Measurements from ENCODE around the gene USP17L25.
"Not testable (repeated sequence)": the region's sequence is repeated elsewhere in the genome, so short reads cannot be mapped to it uniquely, and the experiment has no call there.

USP17L25 gene, protein sequence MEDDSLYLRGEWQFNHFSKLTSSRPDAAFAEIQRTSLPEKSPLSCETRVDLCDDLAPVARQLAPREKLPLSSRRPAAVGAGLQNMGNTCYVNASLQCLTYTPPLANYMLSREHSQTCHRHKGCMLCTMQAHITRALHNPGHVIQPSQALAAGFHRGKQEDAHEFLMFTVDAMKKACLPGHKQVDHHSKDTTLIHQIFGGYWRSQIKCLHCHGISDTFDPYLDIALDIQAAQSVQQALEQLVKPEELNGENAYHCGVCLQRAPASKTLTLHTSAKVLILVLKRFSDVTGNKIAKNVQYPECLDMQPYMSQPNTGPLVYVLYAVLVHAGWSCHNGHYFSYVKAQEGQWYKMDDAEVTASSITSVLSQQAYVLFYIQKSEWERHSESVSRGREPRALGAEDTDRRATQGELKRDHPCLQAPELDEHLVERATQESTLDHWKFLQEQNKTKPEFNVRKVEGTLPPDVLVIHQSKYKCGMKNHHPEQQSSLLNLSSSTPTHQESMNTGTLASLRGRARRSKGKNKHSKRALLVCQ

DNA sequence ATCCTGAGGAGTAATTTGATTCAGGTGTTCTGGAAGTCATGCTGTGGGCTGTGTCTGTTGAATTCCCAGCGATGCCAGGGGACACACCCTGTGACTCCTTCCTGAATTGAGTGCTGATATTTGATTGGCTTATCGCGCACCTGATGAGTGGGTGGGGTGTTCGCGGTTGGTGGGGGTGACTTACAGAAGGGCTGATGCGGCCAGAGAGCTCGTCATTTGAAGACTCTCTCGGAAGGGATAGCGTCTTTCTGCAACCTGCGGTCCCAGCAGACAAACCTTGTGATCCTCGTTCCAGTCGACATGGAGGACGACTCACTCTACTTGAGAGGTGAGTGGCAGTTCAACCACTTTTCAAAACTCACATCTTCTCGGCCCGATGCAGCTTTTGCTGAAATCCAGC lies at the start of gene USP17L25:
Gene USP17L25, plus strand, starts transcription at position 301 of the 400 bp plus-strand sequence. Its CDS starts 0 bp downstream, at position 301.
- not testable (repeated sequence) for H3K4me3 ChIP-seq (ENCODE audit: low read length)

DNA sequence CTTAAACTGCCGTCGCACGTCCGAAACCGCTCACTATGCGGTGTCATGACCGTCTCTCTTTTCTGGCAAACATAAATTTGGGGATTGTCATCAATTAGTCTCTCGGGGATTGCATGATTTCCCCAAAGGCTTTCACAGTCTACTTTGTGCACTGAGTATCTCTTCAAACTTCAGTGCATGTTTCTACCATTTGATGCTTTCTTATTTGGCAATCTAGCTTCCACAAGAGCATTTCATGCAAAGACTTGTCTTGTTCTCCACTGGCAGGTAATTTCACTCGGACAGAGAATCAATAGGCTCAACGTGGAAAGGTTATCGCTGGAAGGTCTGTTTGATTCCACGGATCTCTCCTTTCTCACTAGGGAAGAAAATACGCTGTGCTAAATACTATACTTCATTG lies 5.5 kb upstream of the USP17L25 start:
- not testable (repeated sequence) for H3K4me3 ChIP-seq (ENCODE audit: low read length)

DNA sequence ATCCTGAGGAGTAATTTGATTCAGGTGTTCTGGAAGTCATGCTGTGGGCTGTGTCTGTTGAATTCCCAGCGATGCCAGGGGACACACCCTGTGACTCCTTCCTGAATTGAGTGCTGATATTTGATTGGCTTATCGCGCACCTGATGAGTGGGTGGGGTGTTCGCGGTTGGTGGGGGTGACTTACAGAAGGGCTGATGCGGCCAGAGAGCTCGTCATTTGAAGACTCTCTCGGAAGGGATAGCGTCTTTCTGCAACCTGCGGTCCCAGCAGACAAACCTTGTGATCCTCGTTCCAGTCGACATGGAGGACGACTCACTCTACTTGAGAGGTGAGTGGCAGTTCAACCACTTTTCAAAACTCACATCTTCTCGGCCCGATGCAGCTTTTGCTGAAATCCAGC lies 4.8 kb upstream of the USP17L25 start, which contains the start of gene USP17L24:
Gene USP17L24, plus strand, starts transcription at position 301 of the 400 bp plus-strand sequence. Its CDS starts 0 bp downstream, at position 301.
- not testable (repeated sequence) for H3K4me3 ChIP-seq (ENCODE audit: low read length)

DNA sequence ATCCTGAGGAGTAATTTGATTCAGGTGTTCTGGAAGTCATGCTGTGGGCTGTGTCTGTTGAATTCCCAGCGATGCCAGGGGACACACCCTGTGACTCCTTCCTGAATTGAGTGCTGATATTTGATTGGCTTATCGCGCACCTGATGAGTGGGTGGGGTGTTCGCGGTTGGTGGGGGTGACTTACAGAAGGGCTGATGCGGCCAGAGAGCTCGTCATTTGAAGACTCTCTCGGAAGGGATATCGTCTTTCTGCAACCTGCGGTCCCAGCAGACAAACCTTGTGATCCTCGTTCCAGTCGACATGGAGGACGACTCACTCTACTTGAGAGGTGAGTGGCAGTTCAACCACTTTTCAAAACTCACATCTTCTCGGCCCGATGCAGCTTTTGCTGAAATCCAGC lies 4.6 kb downstream of the USP17L25 start, which contains the start of gene USP17L26:
Gene USP17L26, plus strand, starts transcription at position 301 of the 400 bp plus-strand sequence. Its CDS starts 0 bp downstream, at position 301.
- H3K4me3 ChIP-seq (ENCODE audit: low read length), result not testable (repeated sequence)

DNA sequence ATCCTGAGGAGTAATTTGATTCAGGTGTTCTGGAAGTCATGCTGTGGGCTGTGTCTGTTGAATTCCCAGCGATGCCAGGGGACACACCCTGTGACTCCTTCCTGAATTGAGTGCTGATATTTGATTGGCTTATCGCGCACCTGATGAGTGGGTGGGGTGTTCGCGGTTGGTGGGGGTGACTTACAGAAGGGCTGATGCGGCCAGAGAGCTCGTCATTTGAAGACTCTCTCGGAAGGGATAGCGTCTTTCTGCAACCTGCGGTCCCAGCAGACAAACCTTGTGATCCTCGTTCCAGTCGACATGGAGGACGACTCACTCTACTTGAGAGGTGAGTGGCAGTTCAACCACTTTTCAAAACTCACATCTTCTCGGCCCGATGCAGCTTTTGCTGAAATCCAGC lies 9.4 kb downstream of the USP17L25 start, which contains the start of gene USP17L5:
Gene USP17L5, plus strand, starts transcription at position 301 of the 400 bp plus-strand sequence. Its CDS starts 0 bp downstream, at position 301.
- H3K4me3 ChIP-seq (ENCODE audit: low read length), result not testable (repeated sequence)

DNA sequence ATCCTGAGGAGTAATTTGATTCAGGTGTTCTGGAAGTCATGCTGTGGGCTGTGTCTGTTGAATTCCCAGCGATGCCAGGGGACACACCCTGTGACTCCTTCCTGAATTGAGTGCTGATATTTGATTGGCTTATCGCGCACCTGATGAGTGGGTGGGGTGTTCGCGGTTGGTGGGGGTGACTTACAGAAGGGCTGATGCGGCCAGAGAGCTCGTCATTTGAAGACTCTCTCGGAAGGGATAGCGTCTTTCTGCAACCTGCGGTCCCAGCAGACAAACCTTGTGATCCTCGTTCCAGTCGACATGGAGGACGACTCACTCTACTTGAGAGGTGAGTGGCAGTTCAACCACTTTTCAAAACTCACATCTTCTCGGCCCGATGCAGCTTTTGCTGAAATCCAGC lies 14.1 kb downstream of the USP17L25 start, which contains the start of gene USP17L27:
Gene USP17L27, plus strand, starts transcription at position 301 of the 400 bp plus-strand sequence. Its CDS starts 0 bp downstream, at position 301.
- H3K4me3 ChIP-seq (ENCODE audit: low read length), result not testable (repeated sequence)

DNA sequence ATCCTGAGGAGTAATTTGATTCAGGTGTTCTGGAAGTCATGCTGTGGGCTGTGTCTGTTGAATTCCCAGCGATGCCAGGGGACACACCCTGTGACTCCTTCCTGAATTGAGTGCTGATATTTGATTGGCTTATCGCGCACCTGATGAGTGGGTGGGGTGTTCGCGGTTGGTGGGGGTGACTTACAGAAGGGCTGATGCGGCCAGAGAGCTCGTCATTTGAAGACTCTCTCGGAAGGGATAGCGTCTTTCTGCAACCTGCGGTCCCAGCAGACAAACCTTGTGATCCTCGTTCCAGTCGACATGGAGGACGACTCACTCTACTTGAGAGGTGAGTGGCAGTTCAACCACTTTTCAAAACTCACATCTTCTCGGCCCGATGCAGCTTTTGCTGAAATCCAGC lies 18.9 kb downstream of the USP17L25 start, which contains the start of gene USP17L28:
Gene USP17L28, plus strand, starts transcription at position 301 of the 400 bp plus-strand sequence. Its CDS starts 0 bp downstream, at position 301.
- not testable (repeated sequence) for H3K4me3 ChIP-seq (ENCODE audit: low read length)

DNA sequence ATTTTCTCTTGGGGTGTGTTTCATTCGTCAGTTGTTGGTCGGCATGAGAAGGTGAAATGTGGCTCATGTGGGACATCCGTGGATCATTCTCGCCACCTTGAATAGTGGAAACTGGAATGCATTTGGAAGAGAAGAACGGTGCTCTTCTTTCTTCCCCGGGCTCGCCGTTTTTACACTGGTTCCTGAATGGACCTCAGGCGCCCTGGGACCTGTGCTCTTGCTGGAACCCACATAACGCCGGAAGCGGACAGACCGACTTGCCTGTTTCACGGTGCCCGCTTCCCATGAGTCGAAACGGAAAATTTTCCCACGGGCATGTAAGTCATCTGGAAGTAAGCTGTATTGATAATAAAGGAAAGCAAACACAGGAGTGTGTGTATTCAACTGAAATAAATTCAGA lies 21.2 kb downstream of the USP17L25 start:
- H3K4me3 ChIP-seq (ENCODE audit: low read length), result not testable (repeated sequence)

DNA sequence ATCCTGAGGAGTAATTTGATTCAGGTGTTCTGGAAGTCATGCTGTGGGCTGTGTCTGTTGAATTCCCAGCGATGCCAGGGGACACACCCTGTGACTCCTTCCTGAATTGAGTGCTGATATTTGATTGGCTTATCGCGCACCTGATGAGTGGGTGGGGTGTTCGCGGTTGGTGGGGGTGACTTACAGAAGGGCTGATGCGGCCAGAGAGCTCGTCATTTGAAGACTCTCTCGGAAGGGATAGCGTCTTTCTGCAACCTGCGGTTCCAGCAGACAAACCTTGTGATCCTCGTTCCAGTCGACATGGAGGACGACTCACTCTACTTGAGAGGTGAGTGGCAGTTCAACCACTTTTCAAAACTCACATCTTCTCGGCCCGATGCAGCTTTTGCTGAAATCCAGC lies 23.6 kb downstream of the USP17L25 start, which contains the start of gene USP17L29:
Gene USP17L29, plus strand, starts transcription at position 301 of the 400 bp plus-strand sequence. Its CDS starts 0 bp downstream, at position 301.
- not testable (repeated sequence) for H3K4me3 ChIP-seq (ENCODE audit: low read length)

DNA sequence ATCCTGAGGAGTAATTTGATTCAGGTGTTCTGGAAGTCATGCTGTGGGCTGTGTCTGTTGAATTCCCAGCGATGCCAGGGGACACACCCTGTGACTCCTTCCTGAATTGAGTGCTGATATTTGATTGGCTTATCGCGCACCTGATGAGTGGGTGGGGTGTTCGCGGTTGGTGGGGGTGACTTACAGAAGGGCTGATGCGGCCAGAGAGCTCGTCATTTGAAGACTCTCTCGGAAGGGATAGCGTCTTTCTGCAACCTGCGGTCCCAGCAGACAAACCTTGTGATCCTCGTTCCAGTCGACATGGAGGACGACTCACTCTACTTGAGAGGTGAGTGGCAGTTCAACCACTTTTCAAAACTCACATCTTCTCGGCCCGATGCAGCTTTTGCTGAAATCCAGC lies 33.1 kb downstream of the USP17L25 start, which contains the start of gene USP17L30:
Gene USP17L30, plus strand, starts transcription at position 301 of the 400 bp plus-strand sequence. Its CDS starts 0 bp downstream, at position 301.
- H3K4me3 ChIP-seq (ENCODE audit: low read length), result not testable (repeated sequence)

DNA sequence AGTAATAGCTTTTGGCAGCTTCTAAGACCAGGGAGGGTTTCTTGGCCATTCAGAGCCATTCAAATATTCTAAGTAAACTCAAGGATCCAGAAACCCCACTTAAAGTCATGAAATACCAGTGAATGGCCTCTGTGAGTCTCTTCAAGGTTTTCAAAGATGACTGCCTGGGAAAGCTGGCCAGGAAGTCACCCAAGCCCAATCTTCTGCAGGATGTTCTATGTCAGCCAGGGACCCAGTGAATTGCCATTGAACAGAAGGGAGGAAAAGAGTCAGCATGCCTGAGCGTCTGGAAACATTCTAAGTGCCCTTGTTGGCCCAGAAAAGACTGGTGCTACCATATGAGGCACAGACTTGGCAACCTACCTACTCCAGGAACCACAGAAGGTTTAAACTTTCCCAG lies 50.2 kb downstream of the USP17L25 start:
- H3K4me3 ChIP-seq (ENCODE audit: low read length), result not testable (repeated sequence)

Measured in GM08714 (cell line).